Effector memory CD8-positive, alpha-beta T cell (primary cell): Measurements from ENCODE around the gene SEC31B.

Experiments
- ATAC-seq: fragments of 150-1000 bp; cut with Tn5 transposase; replicated peaks from 2 replicates; pipeline ENCODE4 v1.10.0; 2021; ENCODE audit warnings: mild to moderate bottlenecking, moderate library complexity
- DNase-seq, 3 experiments: peaks; one replicate each; pipeline ENCODE4 v3.0.0; 2021
- H3K27ac Mint-ChIP-seq, 2 donors: one replicate each; pipeline ENCODE4 v1.8.0; 2022; ENCODE audit warnings: mild to moderate bottlenecking in 2 of 2, mixed read lengths in 2 of 2, moderate library complexity in 2 of 2
- H3K27me3 Mint-ChIP-seq, 2 donors: one replicate each; pipeline ENCODE4 v1.8.0; 2022; ENCODE audit warnings: mixed read lengths in 2 of 2
- H3K36me3 Mint-ChIP-seq: one replicate; pipeline ENCODE4 v1.8.0; 2022; ENCODE audit warnings: mild to moderate bottlenecking, moderate library complexity, mixed read lengths; ENCODE audit not compliant: insufficient read depth
- H3K4me1 Mint-ChIP-seq, 2 donors: one replicate each; pipeline ENCODE4 v1.8.0; 2022; ENCODE audit warnings: low read depth in 2 of 2, mixed read lengths in 2 of 2
- H3K4me3 Mint-ChIP-seq, 2 donors: one replicate each; pipeline ENCODE4 v1.8.0; 2022; ENCODE audit warnings: mild to moderate bottlenecking in 2 of 2, mixed read lengths in 2 of 2, moderate library complexity in 2 of 2
- H3K9me3 Mint-ChIP-seq, 2 donors: one replicate each; pipeline ENCODE4 v1.8.0; 2022; ENCODE audit warnings: mixed read lengths in 2 of 2

The SEC31B gene

DNA sequence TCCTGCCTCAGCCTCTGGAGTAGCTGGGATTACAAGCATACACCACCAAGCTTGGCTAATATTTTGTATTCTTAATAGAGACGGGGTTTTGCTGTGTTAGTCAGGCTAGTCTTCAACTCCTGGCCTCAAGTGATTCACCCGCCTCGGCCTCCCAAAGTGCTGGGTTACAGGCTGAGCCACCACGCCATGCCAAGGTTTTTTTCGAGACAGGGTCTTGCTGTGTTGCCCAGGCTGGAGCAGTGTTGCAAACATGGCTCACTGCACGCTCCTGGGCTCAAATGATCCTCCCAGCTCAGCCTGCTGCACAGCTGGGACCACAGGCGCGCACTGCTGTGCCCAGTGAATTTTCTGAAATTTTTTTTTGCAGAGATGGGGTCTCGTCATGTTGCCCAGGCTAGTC, 3.3 kb upstream of the SEC31B start:
- DNase-seq (no peak), ATAC-seq (no peak)
- peak overlapping the region in 1 of 2 donors; percentile 19 for H3K27ac Mint-ChIP-seq
- H3K27me3 Mint-ChIP-seq: no peaks in the 10 kb centered on the region
- H3K4me3 Mint-ChIP-seq: no peak overlapping the region
- H3K9me3 Mint-ChIP-seq: no peaks in the 10 kb centered on the region
- peaks cover 33% of the 10 kb centered on the region for H3K36me3 Mint-ChIP-seq
- peaks cover 12 to 16% of the 10 kb centered on the region in 2 donors for H3K4me1 Mint-ChIP-seq

- H3K27me3 Mint-ChIP-seq: no peaks in the 10 kb centered on the region
- no peak overlapping the region for H3K4me3 Mint-ChIP-seq
- no peak for ATAC-seq
- DNase-seq: no peak
- H3K9me3 Mint-ChIP-seq: no peaks in the 10 kb centered on the region
- peak overlapping the region in 1 of 2 donors; percentile 74 for H3K27ac Mint-ChIP-seq
- H3K4me1 Mint-ChIP-seq: peaks cover 12 to 20% of the 10 kb centered on the region in 2 donors
- peaks cover 33% of the 10 kb centered on the region for H3K36me3 Mint-ChIP-seq
These were observed 2.6 kb upstream of the SEC31B start for GRCh38 chr10:100522107-100522801.

DNA sequence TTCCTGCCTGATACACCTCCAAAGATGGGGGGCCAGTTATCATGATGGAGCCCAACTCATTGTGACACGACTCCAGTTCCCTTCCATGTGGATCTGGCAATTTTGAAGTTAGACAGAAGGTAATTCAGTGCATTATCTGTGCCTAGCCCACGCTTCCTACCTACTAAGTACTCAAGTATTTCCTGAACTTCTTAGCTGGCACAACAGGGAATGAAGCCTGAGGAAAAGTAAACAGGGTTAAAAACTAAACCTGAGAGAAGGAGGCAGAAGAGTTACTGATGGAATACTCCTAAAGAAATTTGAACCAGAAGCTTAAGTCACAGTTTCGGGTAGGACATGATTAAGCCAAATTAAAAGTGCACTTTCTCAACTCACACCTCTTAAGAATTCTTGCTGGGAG, 1.1 kb upstream of the SEC31B start:
- Mint-ChIP-seq H3K36me3 (peaks cover 29% of the 10 kb centered on the region), H3K4me3 (no peak overlapping the region)

DNA sequence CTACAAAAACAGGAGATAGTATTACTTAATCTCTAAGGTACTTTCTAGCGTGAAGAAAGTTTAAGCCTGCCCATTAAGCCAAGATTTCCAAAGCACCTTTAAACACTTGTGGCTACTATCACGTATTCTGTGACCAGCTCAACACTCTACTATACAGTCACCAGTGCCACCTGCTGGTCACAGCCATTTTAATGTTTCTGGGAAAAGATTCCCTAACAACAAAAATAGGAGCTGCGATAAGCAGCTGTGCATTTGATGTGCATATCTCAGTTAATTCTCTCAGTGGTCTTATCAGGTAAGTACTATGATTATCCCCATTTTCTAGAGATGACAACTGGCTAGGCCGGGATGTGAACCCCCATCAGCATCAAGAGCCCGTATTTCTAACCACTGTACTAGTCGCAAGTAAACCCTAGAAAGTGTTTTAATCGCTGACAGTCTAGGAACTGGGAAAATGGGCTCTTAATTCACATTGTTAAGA, 860 bp downstream of the SEC31B start:
- Mint-ChIP-seq H3K27me3 (no peaks in the 10 kb centered on the region), H3K27ac (no peak overlapping the region), H3K4me3 (no peak overlapping the region), H3K9me3 (no peaks in the 10 kb centered on the region), H3K36me3 (peaks cover 22% of the 10 kb centered on the region), H3K4me1 (peaks cover 2 to 14% of the 10 kb centered on the region in 2 donors)
- DNase-seq (peak; percentile 60 to 66 (median 64)), ATAC-seq (peak; percentile 85)

More for the DNA sequence above, 1.1 kb upstream of the SEC31B start:
- ATAC-seq (no peak), DNase-seq (no peak)
- peaks cover 3 to 20% of the 10 kb centered on the region in 2 donors for H3K4me1 Mint-ChIP-seq
- H3K27me3 Mint-ChIP-seq: no peaks in the 10 kb centered on the region
- peak overlapping the region in 1 of 2 donors; percentile 26 for H3K27ac Mint-ChIP-seq
- H3K9me3 Mint-ChIP-seq: no peaks in the 10 kb centered on the region

DNA sequence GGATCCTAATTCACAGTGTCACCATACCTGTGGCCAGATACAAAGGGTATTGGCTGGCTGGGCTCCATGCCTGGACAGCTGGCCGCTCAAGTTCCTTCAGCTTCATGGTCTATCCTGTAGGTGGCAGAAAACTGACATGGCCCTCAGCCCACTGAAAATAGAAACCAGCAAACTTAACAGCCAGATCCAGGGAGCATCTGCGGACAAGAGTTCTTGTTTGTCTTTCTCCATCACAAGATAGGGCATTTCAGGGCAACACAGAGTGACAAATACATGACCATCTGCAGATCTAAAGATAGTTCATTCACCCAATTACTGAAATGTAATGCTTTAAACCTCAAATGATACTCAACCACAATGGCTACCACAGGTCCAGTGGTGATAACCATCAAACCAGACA, 2.8 kb downstream of the SEC31B start:
- no peak overlapping the region for H3K27ac Mint-ChIP-seq
- H3K4me1 Mint-ChIP-seq: peaks cover 10 to 21% of the 10 kb centered on the region in 2 donors
- ATAC-seq (no peak), DNase-seq (no peak)
- no peak overlapping the region for H3K4me3 Mint-ChIP-seq
- H3K27me3 Mint-ChIP-seq: no peaks in the 10 kb centered on the region
- H3K9me3 Mint-ChIP-seq: no peaks in the 10 kb centered on the region
- H3K36me3 Mint-ChIP-seq: peaks cover 14% of the 10 kb centered on the region

GRCh38 chr10:100515612-100516011, 4.0 kb downstream of the SEC31B start:
- Mint-ChIP-seq H3K36me3 (peaks cover 22% of the 10 kb centered on the region), H3K27ac (no peak overlapping the region), H3K27me3 (no peaks in the 10 kb centered on the region), H3K4me1 (peaks cover 22 to 33% of the 10 kb centered on the region in 2 donors), H3K9me3 (no peaks in the 10 kb centered on the region), H3K4me3 (no peak overlapping the region)
- no peak for DNase-seq
- ATAC-seq: no peak

DNA sequence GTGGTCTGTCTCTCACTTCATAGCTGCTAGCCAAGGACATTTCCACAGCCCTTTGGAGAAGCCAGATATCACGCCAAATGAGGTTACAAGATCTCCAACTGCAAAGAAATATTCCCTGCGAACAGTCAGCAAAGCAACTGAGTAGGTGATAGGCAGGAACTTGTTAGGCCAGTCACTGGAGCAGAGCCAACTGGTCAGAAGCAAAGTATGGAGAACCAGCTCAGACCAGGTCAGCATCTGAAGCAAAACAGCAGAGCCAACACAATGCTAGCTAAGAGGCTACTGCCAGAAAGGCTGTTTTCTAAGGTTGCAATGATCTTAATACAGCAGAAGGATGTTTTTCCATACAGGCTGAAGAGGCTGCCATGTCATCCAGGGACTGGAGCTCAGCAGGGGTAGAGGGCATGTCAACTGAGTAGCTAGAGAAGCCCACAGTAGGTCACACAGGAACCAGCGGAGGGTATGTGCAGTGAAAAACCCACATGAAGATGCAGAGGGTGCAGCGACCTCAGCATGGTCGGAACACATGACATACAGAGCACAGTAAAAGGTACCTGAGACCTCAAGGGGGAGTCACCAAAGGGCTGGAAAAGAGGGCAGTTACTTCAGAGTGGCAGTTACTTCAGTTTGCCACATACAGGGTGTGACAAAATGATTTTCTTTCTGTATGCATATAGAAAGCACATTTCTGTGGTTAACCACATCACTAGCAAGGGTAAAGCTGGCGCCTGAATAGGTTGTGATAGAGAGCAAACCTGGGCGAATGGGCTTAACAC, 8.9 kb downstream of the SEC31B start:
- Mint-ChIP-seq H3K4me3 (peak overlapping the region; percentile 54 to 59), H3K27me3 (no peaks in the 10 kb centered on the region), H3K36me3 (peaks cover 18% of the 10 kb centered on the region), H3K4me1 (peaks cover 51 to 57% of the 10 kb centered on the region in 2 donors), H3K27ac (peak overlapping the region; percentile 58 to 83), H3K9me3 (no peaks in the 10 kb centered on the region)
- peak; percentile 59 to 70 (median 65) for DNase-seq
- ATAC-seq: peak; percentile 89

DNA sequence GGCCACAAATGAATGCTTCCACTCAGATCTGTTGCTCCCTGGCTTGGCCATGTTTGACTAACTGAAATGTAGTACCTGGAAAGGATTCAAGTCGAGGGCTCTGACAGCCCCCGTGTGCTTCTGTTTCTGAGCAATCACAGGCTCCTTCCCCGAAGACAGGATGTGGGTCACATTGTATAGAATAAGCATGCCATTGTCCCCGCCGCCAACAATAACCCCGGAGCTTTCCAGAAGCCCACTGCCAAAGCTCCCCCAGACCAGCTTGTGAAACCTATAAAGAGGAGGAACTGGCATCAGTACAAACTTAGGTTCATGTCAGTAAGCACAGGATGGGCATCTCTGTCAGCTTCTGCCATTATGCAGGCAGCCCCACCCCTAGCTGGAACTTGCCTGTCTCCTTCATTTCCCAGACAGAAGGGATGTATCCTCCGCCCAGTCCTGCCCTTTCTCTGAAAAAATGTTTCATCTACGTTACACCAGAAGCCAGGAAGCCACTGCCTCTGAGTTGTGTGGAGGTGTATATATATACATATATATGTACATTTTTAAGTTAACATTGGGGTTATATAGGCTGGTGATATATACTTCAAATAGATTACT, 10.3 kb downstream of the SEC31B start:
- Mint-ChIP-seq H3K4me3 (peak overlapping the region; percentile 57 to 59), H3K27ac (peak overlapping the region; percentile 6 to 76), H3K27me3 (no peaks in the 10 kb centered on the region), H3K36me3 (peaks cover 21% of the 10 kb centered on the region), H3K4me1 (peaks cover 51 to 57% of the 10 kb centered on the region in 2 donors), H3K9me3 (no peaks in the 10 kb centered on the region)
- DNase-seq (peak in 1 of 3 experiments; percentile 17), ATAC-seq (no peak)

DNA sequence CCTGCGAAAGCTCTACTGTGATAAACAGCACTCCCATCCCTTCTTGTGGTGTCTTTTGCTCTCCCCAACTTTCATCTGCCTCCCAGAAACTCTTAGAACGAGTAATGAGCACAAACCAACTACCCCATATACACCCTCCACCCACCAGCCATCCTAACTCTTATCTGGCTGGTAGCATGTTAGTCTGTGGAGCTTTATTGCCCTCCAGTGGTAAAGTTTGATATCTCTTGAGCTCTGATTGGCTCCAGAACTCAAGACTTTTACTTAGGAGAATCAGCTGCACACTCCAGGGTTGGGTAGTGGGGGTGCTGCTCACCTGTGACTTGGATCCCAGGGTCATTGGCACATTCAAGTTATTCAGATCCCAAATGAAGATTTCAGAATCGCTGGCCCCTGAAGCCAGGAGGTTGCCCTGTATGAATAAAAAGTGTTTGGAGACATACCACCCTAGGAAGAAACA, 10.9 kb downstream of the SEC31B start:
- Mint-ChIP-seq H3K27me3 (no peaks in the 10 kb centered on the region), H3K36me3 (peaks cover 26% of the 10 kb centered on the region), H3K27ac (peak overlapping the region; percentile 66 to 76), H3K9me3 (no peaks in the 10 kb centered on the region), H3K4me1 (peaks cover 51 to 57% of the 10 kb centered on the region in 2 donors), H3K4me3 (peak overlapping the region; percentile 57 to 59)
- peak; percentile 42 to 52 (median 47) for DNase-seq
- ATAC-seq: peak; percentile 37

GRCh38 chr10:100508266-100508665, 11.4 kb downstream of the SEC31B start:
- peak overlapping the region; percentile 66 to 76 for H3K27ac Mint-ChIP-seq
- H3K9me3 Mint-ChIP-seq: no peaks in the 10 kb centered on the region
- peak overlapping the region; percentile 57 to 59 for H3K4me3 Mint-ChIP-seq
- DNase-seq (no peak), ATAC-seq (no peak)
- peaks cover 28% of the 10 kb centered on the region for H3K36me3 Mint-ChIP-seq
- no peaks in the 10 kb centered on the region for H3K27me3 Mint-ChIP-seq
- peaks cover 51 to 57% of the 10 kb centered on the region in 2 donors for H3K4me1 Mint-ChIP-seq

- Mint-ChIP-seq H3K27me3 (no peaks in the 10 kb centered on the region), H3K9me3 (no peaks in the 10 kb centered on the region), H3K36me3 (peaks cover 28% of the 10 kb centered on the region), H3K4me3 (peak overlapping the region in 1 of 2 donors; percentile 5), H3K4me1 (peaks cover 55 to 58% of the 10 kb centered on the region in 2 donors), H3K27ac (peak overlapping the region in 1 of 2 donors; percentile 72)
- no peak for DNase-seq
- ATAC-seq: no peak
These were observed 12.3 kb downstream of the SEC31B start for GRCh38 chr10:100507357-100507732.

DNA sequence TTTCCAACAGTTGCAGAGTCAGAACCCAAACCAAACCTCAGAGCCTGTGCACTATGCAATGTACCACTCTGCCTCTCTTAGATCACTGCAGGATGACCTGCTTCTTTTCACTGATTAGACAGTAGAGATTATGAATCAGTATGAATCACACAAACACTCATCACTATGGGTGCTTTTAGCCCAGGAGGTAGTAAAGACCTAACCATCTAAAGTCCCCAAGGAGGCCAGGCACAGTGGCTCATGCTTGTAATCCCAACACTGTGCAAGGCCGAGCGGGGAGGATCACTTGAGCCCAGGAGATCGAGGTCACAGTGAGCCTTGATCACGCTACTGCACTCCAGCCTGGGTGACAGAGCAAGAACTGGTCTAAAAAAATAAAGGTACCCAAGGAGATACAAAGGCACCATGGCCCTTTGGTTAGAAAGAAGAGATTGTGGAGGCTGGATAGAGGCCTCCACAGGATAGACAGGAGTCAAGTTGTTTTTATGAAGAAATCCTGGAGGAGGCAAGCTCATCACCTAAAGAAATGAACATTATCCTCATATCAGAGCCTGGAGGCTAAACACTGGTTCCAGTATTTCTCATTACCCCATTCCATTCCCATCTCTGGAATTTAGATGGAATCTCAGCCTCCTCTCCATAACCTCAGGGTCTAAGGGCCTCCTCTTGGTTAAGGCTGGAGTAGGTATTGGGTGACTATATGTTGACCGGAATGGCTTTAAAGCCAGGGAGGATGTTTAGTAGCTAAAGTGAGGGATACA, 12.9 kb downstream of the SEC31B start:
- DNase-seq (no peak), ATAC-seq (no peak)
- Mint-ChIP-seq H3K36me3 (peaks cover 30% of the 10 kb centered on the region), H3K4me1 (peaks cover 49 to 52% of the 10 kb centered on the region in 2 donors), H3K27ac (peak overlapping the region in 1 of 2 donors; percentile 72), H3K27me3 (no peaks in the 10 kb centered on the region), H3K9me3 (no peaks in the 10 kb centered on the region), H3K4me3 (peak overlapping the region in 1 of 2 donors; percentile 5)

DNA sequence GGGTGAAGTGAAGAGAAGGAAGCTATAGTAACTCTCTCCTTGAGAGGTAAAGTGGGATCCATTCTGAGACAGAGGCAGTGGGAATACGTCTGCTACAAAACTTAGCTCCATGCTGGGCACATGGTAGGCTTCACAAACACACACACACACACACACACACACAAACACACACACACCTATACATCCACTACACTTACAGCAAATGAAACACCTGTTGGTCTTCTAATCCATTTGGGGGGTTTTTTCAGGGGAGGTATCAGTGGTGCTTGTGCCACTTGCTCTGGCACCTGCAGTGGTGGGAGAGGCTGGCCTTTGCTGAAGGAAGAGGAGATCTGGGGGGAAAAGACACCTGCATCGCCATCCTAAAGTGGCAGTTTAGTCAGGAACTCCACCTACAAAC, 14.5 kb downstream of the SEC31B start:
- no peak for ATAC-seq
- peaks cover 24% of the 10 kb centered on the region for H3K36me3 Mint-ChIP-seq
- no peak overlapping the region for H3K27ac Mint-ChIP-seq
- no peaks in the 10 kb centered on the region for H3K9me3 Mint-ChIP-seq
- no peaks in the 10 kb centered on the region for H3K27me3 Mint-ChIP-seq
- no peak overlapping the region for H3K4me3 Mint-ChIP-seq
- no peak for DNase-seq
- peaks cover 33 to 37% of the 10 kb centered on the region in 2 donors for H3K4me1 Mint-ChIP-seq
